IPS DF 19.7 (cell line): ENCODE measurements around the gene IHH.

Experiments
- DNase-seq: peaks from one replicate; pipeline ENCODE4 v3.0.0-alpha.2; 2013; ENCODE audit warnings: low read depth, low spot score

Gene IHH

DNA sequence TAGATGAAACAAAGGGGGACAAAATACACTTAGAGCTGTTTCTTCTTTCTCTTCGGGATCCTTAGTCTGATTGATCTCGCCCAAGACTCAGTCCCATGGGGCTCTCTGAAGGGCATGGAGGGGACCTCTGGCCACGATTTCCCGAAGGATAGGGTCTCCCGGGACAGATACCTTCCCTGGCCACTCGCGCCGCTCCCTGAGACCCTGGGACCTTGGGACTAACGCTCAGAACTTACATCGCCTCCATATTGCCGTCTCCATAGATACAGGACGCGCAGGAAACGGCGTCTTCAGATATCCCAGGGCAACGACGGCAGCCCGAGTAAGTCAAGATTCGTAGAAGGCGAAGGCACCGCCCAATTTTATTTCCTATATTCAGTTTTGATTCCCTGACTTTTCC lies 19.5 kb downstream of the IHH start, which contains the start of gene CFAP65:
Gene CFAP65, minus strand, starts transcription at position 265 of the 400 bp plus-strand sequence. CDS start 2,468 bp downstream, outside the sequence.
- DNase-seq = no peak

DNA sequence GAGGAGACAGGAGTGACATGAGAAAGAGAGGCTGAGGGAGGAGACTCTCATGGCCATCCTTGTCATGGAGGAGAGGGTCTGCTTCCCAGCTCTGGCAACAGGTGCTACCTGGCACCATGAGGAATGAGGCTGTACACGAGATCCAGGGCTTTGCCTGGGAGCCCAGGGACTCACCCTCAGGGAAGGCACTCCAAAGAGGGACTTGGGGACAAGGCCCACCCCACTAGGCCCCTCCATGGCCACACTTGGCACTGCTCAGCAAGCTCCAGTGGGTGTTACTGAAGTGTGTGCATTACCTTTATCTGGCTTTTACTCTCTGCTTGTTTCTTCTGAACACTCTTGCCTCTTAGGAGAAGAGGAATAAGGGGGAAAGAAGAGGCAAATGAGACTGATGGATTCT lies 22.1 kb downstream of the IHH start:
- DNase-seq = no peak

DNA sequence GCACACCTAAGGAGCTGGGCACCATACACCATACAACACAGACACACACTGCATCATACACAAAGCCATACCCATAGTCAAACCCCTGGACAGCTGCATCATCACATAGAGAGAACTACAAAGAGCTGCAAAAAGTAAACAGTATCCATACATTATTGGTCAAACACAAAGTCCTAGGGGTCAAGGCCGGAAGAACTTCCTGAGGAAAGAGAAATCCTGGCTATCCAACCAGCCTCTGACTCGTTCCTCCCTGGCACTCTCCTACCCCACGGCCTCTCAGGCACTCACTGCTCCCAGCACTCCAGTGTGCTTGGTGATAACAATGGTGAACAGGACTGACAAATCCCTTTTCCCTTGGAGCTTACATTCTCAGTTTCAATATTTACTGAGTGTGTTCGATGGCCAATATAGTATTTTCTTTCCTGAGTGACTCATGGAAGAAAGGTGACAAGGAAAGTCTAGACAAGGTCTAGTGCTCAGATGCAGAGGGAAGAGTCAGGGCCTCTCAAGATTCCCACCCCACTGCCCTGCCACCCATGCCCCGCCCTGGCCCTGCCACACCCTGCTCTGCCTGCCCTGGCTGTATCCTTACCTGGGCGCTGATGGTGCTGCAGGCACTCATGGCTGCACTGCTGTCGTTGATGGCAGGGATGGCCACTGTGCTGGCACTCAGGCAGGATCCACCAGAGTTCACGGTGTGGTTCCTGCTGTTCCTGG lies 22.8 kb downstream of the IHH start:
- DNase-seq = no peak

DNA sequence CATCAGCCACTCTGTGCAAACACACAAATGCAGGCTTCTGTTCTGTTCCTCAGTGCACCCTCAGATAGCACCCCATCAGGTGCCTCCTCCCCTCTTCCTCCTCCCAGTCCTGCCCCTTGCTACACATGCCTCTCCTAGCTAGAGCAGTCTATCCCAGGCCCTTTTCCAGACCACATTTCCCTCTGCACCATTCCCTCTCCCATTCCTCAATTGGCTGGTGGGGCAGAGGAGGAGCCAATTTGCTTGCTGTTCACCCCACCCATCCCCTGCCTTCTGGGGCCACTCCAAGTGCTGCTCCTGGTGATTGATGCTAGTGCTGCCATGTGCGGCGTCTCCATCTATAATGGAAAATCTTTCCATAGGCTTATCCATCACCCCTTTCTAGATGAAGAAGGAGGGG lies 24.8 kb downstream of the IHH start:
- no peak for DNase-seq

DNA sequence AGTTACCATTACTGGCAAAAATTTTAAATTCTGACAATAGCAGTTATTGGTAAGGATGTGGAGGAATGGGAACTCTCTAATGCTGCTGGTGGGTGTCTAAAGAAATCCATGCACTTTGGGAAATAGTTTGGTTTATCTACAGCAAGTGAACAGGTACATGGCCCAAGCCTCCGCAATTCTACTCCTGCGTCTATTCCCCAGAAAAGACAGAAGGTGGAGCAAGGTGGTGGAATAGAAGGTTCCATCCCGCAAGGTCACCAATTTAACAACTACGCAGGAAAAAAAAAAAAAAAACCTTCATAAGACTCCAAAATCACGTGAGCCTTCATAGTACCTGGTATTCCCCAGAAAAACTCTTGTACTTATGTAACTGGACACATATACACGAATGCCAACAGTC lies 25.9 kb downstream of the IHH start:
- no peak for DNase-seq

DNA sequence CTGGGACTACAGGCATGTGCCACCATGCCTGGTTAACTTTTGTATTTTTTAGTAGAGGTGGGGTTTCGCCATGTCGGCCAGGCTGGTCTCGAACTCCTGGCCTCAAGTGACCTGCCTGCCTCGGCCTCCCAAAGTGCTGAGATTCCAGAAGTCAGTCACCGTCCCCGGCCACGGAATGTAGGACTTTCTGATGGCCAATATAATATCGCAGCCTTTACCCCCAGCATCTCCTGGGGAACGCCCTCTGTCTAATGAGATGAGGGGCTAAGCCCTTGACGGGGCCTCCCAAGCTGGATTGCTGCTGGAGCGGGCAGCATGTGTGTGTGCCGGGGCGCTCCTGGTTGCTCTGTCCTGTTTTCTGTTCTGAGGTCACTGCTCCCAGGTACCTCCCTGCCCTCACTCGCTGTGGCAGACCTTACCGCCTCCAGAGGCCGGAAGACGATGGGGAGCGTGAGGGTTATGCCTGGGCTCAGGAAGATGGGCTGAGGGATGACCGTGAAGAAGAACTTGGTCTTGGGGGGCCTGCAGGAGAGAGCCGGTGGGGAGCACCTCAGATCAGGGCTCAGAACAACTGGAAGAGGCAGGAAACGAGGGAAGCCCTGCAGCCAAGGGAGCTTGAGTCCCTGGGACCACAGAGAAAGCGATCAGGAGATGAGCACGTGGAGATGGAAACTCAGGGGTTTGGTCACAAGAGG lies 28.5 kb downstream of the IHH start:
- no peak for DNase-seq

DNA sequence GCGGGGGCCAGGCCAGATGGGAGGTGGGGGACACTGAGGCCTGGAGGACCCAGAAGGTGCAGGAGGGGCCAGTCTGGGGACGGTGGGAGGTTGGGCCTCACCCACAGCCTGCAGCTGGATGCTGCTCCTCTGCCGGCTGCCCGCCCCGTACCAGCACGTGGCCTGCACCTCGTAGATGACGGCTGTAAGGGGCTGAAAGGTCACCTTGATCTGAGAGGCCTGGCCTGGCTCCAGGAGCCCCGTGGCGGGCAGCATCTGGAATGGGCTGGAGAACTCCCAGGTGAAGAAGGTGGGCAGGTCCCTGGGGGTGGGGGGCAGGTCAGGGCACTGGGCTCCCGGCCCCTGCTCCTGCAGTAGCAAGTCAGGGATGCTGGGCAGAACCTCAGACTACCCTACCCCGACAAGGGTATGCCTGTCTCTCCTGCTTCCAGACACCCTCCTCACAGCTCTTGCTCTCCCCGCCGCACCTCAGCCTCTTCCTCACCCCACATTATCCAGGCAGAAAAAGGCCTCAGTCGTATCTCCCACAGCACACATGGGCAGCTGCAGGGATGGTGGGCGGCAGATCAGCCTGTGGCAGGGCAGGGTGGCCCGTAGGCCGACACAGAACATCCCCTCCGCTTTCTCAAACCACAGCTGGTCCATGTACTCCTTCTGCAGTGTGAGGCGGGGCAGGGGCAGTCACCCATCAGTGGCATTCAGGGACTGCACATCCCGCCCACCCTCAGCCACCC lies 29.5 kb downstream of the IHH start:
- DNase-seq = no peak

DNA sequence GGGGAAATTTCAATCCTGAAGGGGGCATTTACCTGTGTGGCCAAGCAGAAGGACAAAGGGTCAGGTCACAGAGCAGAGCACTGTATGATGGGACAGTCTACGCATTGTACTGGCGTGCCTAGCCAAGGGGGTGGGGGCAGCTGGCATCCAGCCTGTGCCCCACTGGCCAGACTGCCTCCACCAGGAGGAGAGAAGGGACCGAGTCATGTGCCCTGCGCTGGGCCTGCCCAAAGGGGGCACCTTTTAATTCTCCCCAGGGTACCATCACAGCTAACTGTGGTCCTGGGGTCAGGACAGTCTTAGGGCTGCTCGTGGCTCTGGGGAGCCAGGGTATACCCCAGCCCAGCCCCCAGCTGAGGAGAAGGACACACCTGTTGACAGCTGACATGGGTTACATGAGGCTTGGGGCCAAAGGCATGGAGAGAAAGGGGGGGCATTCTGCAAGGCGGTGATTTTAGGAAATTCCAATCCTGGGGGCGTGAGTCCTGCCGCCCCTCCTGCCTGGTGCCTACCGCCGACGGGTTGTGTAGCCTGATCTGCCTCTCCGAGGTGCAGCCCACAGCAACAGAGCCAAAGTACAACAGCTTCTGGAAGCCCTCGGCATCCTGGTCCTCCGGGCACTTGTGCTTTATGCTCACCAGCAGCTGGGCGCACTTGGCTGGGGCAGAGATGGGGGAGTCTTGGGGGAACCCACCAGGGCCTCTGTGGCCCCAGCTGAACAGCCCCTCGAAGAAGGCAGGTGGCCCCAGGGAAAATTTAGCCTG lies 30.4 kb downstream of the IHH start:
- DNase-seq = no peak

DNA sequence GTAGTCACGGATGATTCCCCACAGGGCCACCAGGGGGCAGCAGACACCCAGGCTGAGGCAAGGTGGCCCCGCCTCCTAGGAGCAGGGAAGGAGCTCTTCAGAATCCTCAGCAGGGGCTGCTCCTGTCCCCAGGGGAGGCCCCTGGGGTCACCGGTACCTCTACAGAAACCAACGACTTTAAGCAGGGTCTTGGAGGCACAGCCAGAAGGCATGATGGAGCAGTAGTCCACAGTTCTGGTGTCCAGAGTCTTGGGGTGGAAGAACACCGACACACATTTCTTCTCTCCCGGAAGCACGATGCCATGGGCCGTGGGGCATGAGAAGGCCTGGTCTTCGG lies 30.9 kb downstream of the IHH start:
- DNase-seq = no peak

DNA sequence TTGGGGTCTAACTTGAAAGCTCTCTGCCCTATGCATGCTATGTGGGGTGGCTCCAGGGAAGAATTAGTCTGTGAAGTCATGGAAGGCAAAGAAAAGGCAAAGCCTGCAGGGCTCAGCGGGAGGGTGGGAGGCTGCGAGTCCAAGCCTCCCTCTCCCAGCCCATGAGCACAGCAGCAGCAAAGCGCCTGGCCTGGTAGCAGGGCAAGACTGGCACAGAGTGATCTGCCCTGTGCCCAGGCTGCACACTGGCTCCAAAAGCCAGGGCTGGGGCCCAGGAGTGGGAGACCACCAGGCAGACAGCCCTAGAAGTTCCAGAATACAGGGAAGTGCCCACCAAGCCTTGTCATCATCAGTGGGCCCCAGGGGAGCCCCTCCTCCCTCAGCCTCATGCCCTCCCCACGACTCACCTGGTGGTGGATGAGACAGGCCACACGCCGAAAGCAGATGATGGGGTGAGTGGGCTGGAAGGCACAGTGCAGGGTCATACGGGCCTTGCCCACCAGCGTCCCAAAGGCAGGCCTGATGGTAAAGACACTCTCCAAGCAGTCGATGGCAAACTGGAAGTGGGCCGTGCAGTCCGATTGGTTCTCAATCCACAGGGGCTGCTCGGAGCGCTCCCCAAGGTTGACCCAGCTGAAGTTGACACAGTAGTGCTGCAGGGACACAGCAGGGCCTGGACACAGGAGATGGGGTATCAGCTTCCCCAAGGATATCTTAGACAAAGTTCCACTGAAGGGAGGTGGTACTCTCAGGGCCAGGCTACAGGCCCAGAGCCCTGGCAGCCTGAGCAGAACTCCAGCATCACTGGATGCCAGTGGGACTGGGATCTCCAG lies 31.5 kb downstream of the IHH start:
- DNase-seq = no peak

DNA sequence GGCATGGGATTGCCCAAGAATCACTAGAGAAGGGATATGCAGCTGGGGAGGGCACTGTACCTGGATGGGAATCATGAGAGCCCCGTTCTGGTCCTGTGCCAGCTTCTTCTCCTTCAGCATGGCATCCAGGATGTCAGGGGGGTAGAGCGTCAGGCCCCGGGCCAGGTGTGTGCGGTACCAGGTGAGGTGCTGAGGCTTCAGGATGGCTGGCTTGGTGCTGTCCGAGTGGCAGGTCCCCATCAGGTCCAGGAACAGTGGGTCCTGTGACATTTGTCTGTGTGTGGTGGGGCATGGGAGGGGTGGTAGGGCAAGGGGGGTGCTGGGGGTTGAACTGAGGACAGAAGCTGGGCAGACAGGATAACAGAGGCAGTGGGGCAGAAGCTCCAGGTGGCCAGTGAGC lies 32.6 kb downstream of the IHH start:
- no peak for DNase-seq

DNA sequence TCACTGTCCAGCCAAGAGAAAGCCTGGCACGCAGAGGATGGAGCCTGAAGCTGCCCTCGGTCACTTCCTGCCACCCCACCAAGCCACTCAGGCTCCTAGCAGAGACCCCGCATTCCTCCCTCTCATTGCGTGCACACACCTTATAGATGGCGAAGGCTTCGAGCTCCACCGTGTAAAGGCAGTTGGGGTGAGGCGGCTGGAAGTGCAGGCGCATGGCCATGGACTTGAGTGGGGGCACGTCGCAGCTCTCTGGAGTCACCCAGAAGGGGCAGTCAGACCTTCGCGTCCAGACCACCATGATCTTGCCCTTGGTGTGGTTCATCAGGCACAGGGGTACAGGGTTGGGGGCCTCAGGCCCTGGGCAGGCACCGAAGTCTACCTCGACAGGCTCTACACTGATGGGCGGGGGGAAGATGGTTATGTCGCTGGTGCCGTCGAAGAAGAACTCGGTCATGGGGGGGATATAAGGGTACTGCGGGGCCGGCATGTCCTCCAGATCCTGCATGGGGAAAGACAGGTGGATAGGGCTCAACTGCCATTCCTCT lies 33.1 kb downstream of the IHH start:
- DNase-seq = no peak

DNA sequence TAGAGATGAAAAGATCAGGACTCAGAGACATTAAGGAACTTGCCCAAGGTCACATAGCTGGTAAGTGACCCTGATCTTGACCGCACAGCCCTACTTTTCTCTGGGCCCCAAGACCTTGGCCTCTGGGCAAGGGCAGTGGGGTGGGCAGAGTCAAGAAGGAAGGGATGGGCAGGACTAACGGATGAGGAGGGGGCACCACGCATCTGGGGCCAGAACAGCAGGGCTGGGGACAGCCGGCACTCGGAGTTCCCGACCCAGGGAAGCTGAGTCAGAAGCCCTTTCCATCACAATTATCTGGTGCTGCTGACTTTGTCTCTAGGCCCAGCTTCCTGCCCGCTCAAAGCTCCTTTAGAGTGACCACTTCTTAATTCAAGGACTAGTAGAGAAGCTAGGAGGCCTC lies 33.8 kb downstream of the IHH start:
- DNase-seq = no peak

DNA sequence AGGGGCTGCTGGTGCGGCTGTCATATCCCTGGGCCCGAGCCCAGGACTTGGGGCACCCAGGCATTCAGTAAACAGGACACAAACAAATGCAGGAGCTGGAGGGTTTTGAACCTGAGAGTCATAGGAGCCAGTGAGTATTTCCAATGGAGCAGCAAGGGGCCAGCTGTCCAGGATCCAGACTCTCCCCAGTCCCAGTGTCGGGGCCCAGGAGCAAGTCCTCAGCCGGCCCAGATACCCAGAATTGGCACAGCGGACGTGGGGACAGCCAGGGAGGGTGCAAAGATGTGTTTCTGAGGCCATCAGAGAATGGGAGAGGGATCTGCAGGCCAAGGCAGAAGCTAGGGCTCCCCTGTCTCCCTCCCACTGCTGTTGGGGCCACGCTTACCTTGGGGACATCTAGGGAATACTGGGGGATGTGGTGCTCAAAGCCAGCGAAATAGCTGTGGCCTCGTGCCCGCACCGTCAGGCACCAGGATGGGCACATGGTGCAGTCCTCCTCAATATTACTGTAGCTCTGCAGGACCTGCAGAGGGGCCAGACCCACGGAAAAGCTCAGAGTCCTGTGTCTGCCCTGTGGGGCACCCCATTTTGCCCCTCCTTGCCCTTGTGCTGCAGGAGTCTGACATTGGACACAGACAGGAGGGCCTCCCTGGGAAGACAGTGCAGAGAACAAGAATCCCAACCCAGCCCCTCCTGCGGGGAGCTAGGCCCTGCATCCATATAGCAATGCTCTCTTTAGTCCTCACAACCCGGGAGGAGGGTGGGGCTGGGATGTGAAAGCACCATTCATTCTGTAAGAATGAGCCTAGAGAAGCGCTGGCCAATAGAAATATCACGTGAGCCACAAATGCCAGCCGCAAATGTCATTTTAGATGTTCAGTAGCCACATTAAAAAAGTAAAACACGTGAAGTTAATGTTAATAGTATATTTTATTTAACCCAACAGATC lies 34.8 kb downstream of the IHH start:
- DNase-seq = no peak

DNA sequence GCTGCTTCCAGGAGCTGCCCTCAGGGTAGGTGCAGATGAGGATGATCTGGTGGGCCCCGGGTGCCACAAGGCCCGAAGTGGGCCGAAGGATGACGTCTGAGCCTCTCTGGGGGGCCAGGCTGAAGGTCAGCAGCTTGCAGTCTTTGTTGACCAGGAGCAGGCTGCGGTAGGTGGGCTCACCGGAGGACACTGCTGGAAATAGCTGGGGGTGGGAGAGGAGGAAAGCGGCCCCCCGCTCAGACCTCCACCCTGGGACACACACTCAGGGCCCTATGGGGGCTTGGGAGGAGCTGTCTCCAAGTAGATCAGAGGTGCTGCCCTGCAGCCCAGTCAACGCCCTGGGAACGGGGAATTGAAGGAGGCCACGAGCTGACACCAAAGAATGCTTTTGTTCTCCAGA lies 36.7 kb downstream of the IHH start:
- no peak for DNase-seq

DNA sequence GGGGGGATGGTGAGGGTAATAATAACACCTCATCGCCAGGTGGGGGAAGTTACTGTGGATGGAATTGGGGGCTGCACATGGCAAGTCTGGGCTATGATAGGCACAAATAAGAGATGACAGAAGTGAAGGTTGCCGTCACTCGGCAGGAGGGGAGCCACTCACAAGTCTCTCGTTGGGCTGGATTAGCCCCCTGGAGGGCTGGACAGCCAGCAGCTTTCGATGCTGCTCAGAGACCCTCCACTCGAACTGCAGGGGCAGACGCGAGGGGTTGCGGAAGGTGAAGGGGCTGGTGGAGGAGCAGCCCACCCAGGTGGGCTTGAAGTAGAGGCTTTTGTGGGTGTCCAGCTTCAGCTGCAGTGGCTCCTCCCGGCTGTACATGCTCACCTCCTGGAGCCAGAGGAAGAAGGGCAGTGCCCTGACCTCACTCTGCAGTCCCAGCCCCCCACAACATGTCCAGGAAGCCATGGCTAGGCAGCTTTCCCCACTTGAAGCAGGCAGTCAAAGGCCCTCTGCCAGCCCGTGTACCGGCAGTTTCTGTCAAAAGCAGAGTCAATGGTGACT lies 37.6 kb downstream of the IHH start:
- DNase-seq = no peak

DNA sequence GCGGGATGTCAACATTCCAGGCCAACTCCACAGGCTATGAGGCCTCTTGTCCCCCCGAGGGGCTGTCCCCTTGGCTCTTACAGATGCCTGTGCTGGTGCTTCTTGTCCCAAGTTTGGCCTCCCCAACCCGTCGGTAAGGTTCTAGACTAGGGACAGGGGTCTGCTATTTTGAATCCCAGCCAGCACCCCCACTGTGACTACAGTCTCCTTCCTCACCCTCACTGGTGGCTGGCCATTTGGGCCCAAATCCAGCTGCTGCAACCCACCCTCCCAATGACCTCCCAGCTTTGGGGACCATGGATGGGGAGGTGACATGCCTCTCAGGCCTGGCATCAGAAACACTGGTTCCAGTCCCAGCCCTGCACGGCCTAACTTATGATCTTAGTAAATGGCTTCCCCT lies 38.1 kb downstream of the IHH start:
- DNase-seq = no peak

DNA sequence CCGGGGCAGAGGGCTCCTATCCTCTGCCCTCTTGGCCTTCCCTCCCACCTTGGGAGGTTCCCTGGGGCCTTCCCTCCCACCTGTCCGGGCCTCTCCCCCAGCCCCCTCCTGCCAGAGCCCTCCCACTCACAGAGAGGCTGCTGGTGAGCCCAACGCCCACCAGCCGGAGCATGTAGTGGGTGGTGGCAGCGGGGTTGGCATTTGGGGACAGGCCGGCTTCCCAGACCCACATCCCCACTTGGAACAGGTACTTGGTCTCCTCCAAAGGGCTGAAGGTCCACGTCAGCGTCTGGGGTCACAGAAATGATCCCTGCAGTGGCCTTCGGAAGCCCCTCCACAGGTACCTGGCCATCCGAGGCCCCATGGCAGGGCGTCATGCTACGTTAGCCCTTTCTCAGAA lies 38.7 kb downstream of the IHH start:
- no peak for DNase-seq

DNA sequence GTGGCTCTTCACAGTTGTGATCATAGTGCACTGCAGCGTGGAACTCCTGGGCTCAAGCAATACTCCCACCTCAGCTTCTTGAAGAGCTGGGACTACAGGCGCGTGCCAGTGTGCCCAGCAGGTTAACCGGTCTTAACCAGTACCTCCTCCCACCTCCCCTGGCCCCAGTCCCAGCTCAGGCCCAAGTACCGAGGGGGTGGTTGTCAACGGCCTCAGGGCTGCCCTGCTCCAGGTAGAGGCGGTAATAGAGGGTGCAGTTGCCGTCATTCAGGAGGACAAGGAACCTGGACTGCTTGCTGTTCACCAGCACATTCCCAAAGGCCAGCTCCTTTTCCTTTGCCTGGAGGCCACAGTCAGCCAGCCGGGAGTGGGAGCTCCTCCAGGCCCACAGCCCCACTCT lies 39.1 kb downstream of the IHH start:
- no peak for DNase-seq
